Peyer's patch (tissue), 4 donors: ENCODE data around the gene GDPD2. TPM values are rescaled to one million over a fixed set of nuclear protein-coding genes. Genes with fewer than 3 reads are reported as not detected.

Experiments
- DNase-seq, 3 donors: peaks; one replicate each; pipeline ENCODE4 v3.0.0-alpha.2; 2017 to 2019
- H3K27ac ChIP-seq, 4 donors: fragments of 200-600 bp; sonication (generic); one replicate each; pipeline ENCODE4 v1.5.1; 2016 to 2019
- H3K27me3 ChIP-seq, 2 donors: fragments of 200-600 bp; sonication (generic); one replicate each; pipeline ENCODE4 v1.5.1; 2019
- H3K36me3 ChIP-seq, 3 donors: fragments of 200-600 bp; sonication (generic); one replicate each; pipeline ENCODE4 v1.5.1; 2016 to 2019
- H3K4me1 ChIP-seq, 4 donors: fragments of 200-600 bp; sonication (generic); one replicate each; pipeline ENCODE4 v1.5.1; 2016 to 2019
- H3K4me3 ChIP-seq, 4 donors: fragments of 200-600 bp; sonication (generic); 1 replicate in 3 of 4; 2 replicates in 1 of 4; pipeline ENCODE4 v1.5.1; 2016 to 2019; ENCODE audit warnings: mild to moderate bottlenecking in 1 of 4
- H3K9me3 ChIP-seq, 4 donors: fragments of 200-600 bp; sonication (generic); one replicate each; pipeline ENCODE4 v1.5.1; 2016 to 2019; ENCODE audit warnings: mild to moderate bottlenecking in 1 of 4
- POLR2A ChIP-seq, 2 donors: fragments of 450-650 bp; IDR thresholded peaks; one replicate each; pipeline ENCODE4 v1.5.1; 2017; ENCODE audit warnings: antibody characterized with exemption in 2 of 2, mild to moderate bottlenecking in 2 of 2, moderate library complexity in 2 of 2
- total RNA-seq, 4 donors: library from RNA; depleted of rRNA; stranded (reverse); fragments of >200 nt; gene quantifications; one replicate each; pipeline ENCODE4 v1.1.0, GENCODE V29; 2016
- TF ChIP-seq, protein P1 (sequence below), 6 experiments: fragments of 450-650 bp in 4 of 6; fragments of 200-600 bp in 2 of 6; sonication (generic) in 1 of 6; IDR thresholded peaks; one replicate each; pipeline ENCODE4 v1.5.1; 2017 to 2019; ENCODE audit warnings: antibody characterized with exemption in 6 of 6, mild to moderate bottlenecking in 3 of 6, moderate library complexity in 1 of 6

GDPD2 gene
- total RNA-seq, 4 donors from 2014 or later, result 37.0 to 84.4 (median 78.8) TPM; not detected in 1

DNA sequence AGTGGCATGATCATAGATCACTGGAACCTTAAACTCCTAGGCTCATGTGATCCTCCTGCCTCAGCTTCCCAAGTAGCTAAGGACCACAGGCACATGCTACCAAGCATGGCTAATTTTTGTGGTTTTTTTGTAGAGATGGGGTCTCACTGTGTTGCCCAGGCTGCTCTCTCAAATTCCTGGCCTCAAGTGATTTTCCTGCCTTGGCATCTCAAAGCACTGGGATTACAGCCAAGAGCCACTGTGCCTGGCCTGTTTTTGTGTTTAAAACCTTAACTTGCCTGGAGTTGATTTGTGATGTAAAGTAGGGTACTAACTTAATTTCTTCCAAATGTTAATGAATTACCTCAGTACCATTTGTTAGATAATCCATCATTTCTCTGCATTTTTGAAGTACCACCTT, 43.9 kb downstream of the GDPD2 start:
- DNase-seq, result no peak
- H3K4me3 ChIP-seq, result no peak overlapping the region
- H3K36me3 ChIP-seq, result no peaks in the 10 kb centered on the region
- H3K27me3 ChIP-seq, result no peaks in the 10 kb centered on the region
- no peaks in the 10 kb centered on the region for H3K9me3 ChIP-seq
- no peak for TF ChIP-seq POLR2A (IDR thresholded peaks at IDR 0.05)
- TF ChIP-seq, protein P1, sequence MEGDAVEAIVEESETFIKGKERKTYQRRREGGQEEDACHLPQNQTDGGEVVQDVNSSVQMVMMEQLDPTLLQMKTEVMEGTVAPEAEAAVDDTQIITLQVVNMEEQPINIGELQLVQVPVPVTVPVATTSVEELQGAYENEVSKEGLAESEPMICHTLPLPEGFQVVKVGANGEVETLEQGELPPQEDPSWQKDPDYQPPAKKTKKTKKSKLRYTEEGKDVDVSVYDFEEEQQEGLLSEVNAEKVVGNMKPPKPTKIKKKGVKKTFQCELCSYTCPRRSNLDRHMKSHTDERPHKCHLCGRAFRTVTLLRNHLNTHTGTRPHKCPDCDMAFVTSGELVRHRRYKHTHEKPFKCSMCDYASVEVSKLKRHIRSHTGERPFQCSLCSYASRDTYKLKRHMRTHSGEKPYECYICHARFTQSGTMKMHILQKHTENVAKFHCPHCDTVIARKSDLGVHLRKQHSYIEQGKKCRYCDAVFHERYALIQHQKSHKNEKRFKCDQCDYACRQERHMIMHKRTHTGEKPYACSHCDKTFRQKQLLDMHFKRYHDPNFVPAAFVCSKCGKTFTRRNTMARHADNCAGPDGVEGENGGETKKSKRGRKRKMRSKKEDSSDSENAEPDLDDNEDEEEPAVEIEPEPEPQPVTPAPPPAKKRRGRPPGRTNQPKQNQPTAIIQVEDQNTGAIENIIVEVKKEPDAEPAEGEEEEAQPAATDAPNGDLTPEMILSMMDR (IDR thresholded peaks at IDR 0.05), result no peak
- H3K27ac ChIP-seq, result no peak overlapping the region
- H3K4me1 ChIP-seq, result no peaks in the 10 kb centered on the region

GRCh38 chrX:70468709-70469108, 45.6 kb downstream of the GDPD2 start:
- Histone ChIP-seq H3K27me3 (no peaks in the 10 kb centered on the region), H3K9me3 (no peaks in the 10 kb centered on the region), H3K36me3 (no peaks in the 10 kb centered on the region), H3K4me3 (no peak overlapping the region), H3K4me1 (no peaks in the 10 kb centered on the region), H3K27ac (no peak overlapping the region)
- DNase-seq, result no peak
- TF ChIP-seq, protein P1 (IDR thresholded peaks at IDR 0.05), result no peak
- no peak for TF ChIP-seq POLR2A (IDR thresholded peaks at IDR 0.05)

GRCh38 chrX:70470850-70471289, 47.8 kb downstream of the GDPD2 start:
- Histone ChIP-seq H3K4me3 (no peak overlapping the region), H3K9me3 (no peaks in the 10 kb centered on the region), H3K4me1 (no peaks in the 10 kb centered on the region), H3K27ac (no peak overlapping the region), H3K27me3 (no peaks in the 10 kb centered on the region), H3K36me3 (no peaks in the 10 kb centered on the region)
- TF ChIP-seq, protein P1 (IDR thresholded peaks at IDR 0.05), result no peak
- no peak for TF ChIP-seq POLR2A (IDR thresholded peaks at IDR 0.05)
- no peak for DNase-seq

GRCh38 chrX:70476166-70476933, 53.2 kb downstream of the GDPD2 start:
- no peak overlapping the region for H3K4me3 ChIP-seq
- H3K4me1 ChIP-seq, result peaks cover 0 to 14% (median 0%) of the 10 kb centered on the region in 4 donors
- H3K27me3 ChIP-seq, result no peaks in the 10 kb centered on the region
- no peaks in the 10 kb centered on the region for H3K9me3 ChIP-seq
- no peak for TF ChIP-seq POLR2A (IDR thresholded peaks at IDR 0.05)
- TF ChIP-seq, protein P1 (IDR thresholded peaks at IDR 0.05), result no peak
- no peaks in the 10 kb centered on the region for H3K36me3 ChIP-seq
- peak overlapping the region in 3 of 4 donors; percentile 72 to 84 (median 79) for H3K27ac ChIP-seq
- DNase-seq, result no peak

DNA sequence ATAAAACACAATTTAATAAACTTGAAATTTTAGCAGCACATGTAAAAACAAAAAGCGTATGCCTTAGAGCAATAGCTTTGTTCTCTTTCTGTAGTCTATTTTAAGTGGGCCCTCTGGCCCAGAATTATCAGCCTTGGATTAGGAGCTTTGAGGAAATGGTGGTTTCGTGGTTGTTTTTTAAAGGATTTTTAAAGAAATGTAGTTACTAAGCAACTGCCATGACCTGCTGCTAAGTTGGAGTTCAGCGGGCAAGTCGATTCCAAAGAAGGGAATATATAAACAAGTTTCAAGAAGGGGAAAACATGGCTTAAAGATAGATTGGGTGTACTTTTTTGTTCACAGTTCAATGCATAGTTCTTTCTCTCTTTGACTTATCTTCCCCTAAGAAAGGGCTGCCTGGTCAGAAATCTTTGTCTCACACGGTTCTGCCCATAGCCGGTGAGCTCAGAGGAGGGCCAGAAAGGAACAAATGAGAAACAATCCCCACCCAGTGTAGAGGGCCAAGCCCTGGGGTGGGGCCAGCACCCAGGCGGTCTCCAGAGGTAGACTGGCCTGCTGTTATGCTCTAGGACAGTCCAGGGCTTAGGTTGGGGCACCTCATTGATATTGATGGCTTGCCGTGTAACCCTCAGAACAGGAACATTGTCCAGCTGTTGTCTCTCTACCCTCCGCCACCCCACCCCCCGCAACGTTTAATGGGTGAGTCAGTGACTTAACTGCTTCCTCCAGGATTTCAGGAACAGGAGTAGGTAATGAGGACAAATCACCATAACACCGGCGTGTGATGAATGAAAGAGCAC, 54.0 kb downstream of the GDPD2 start:
- Histone ChIP-seq H3K27me3 (no peaks in the 10 kb centered on the region), H3K9me3 (no peaks in the 10 kb centered on the region), H3K27ac (peak overlapping the region; percentile 11 to 84 (median 76)), H3K36me3 (no peaks in the 10 kb centered on the region), H3K4me3 (peak overlapping the region in 2 of 4 donors; percentile 7 to 34), H3K4me1 (peaks cover 0 to 20% (median 0%) of the 10 kb centered on the region in 4 donors)
- peak in 2 of 3 donors; percentile 75 to 81 for DNase-seq
- TF ChIP-seq, protein P1 (IDR thresholded peaks at IDR 0.05), result no peak
- peak; percentile 25 to 46 for TF ChIP-seq POLR2A (IDR thresholded peaks at IDR 0.05)
